ENCODE measurements around the gene CARMIL1.
A peak's percentile ranks its signal among the peaks of the same experiment; 100 is the strongest.

The CARMIL1 gene

GRCh38 chr6:25583906-25584305 is 304.7 kb downstream of the CARMIL1 start:
- TF ChIP-seq CTCF (IDR thresholded peaks at IDR 0.05): no peak

- no peak for TF ChIP-seq CTCF (IDR thresholded peaks at IDR 0.05)
Observed at GRCh38 chr6:25585225-25585624, 306.1 kb downstream of the CARMIL1 start.

- no peak for TF ChIP-seq CTCF (IDR thresholded peaks at IDR 0.05)
Observed at GRCh38 chr6:25586927-25587326, 307.8 kb downstream of the CARMIL1 start.

GRCh38 chr6:25590986-25591385 is 311.8 kb downstream of the CARMIL1 start:
- no peak for TF ChIP-seq CTCF (IDR thresholded peaks at IDR 0.05)

GRCh38 chr6:25596928-25597818 is 318.0 kb downstream of the CARMIL1 start:
- TF ChIP-seq CTCF (IDR thresholded peaks at IDR 0.05): no peak

GRCh38 chr6:25599516-25600085 is 320.4 kb downstream of the CARMIL1 start:
- TF ChIP-seq CTCF (IDR thresholded peaks at IDR 0.05): no peak

GRCh38 chr6:25601800-25602673 is 322.9 kb downstream of the CARMIL1 start:
- peak; percentile 44; the same call in 1 of the 2 replicates for TF ChIP-seq CTCF (IDR thresholded peaks at IDR 0.05)
